WTC11 (cell line): ENCODE results near the gene GLIPR1. TPM values are rescaled to one million over a fixed set of nuclear protein-coding genes. Genes with fewer than 3 reads are reported as not detected.

ENCODE experiments used
- ATAC-seq: fragments of 200-7000 bp; cut with Tn5 transposase; 2 replicates; pipeline ENCODE4 v1.10.0; 2021; ENCODE audit warnings: mild to moderate bottlenecking, moderate library complexity
- CTCF ChIA-PET: fragments of 300-600 bp; sonication (Branson Sonifier 250); formaldehyde crosslinking; loops from one replicate; lab custom pipeline; 2021; ENCODE audit warnings: antibody characterized with exemption; lab: Charles Lee
- POLR2A ChIA-PET: fragments of 350-600 bp; sonication (Branson Sonifier 250); formaldehyde crosslinking; loops from one replicate; lab custom pipeline; 2021; ENCODE audit warnings: antibody characterized with exemption; lab: Charles Lee
- DNase-seq: peaks from one replicate; pipeline ENCODE4 v3.0.0; 2021; ENCODE audit warnings: low spot score
- H3K27ac Mint-ChIP-seq: 2 replicates; pipeline ENCODE4 v1.8.0; 2021; ENCODE audit warnings: mixed read lengths
- H3K27me3 Mint-ChIP-seq: 2 replicates; pipeline ENCODE4 v1.8.0; 2021; ENCODE audit warnings: low read depth, mild to moderate bottlenecking, moderate library complexity, mixed read lengths
- H3K36me3 Mint-ChIP-seq: 2 replicates; pipeline ENCODE4 v1.8.0; 2021; ENCODE audit warnings: mixed read lengths
- H3K4me1 Mint-ChIP-seq: 2 replicates; pipeline ENCODE4 v1.8.0; 2022; ENCODE audit warnings: mixed read lengths
- H3K4me3 Mint-ChIP-seq: 2 replicates; pipeline ENCODE4 v1.8.0; 2021; ENCODE audit warnings: mild to moderate bottlenecking, moderate library complexity, mixed read lengths
- H3K9me3 Mint-ChIP-seq: 2 replicates; pipeline ENCODE4 v1.8.0; 2021; ENCODE audit warnings: mixed read lengths
- ARID4B ChIP-seq: sonication (generic); formaldehyde crosslinking; IDR thresholded peaks from 2 replicates; pipeline ENCODE4 v1.8.0; 2023; ENCODE audit warnings: missing genetic modification reagents, mild to moderate bottlenecking, borderline replicate concordance
- CDX4 ChIP-seq: fragments of 250-450 bp; sonication (Bioruptor Pico); IDR thresholded peaks from 2 replicates; pipeline ENCODE4 v1.9.0; 2021; ENCODE audit warnings: moderate library complexity, mild to moderate bottlenecking, inconsistent platforms, borderline replicate concordance
- CREB1 ChIP-seq: sonication (generic); formaldehyde crosslinking; IDR thresholded peaks from 2 replicates; pipeline ENCODE4 v1.8.0; 2023; ENCODE audit warnings: mild to moderate bottlenecking, missing genetic modification reagents
- CTCF ChIP-seq: fragments of 200-600 bp; IDR thresholded peaks from 2 replicates; pipeline ENCODE4 v1.8.0; 2022; ENCODE audit warnings: antibody characterized with exemption
- ETV6 ChIP-seq: sonication (generic); formaldehyde crosslinking; IDR thresholded peaks from 2 replicates; pipeline ENCODE4 v1.8.1; 2022; ENCODE audit warnings: mild to moderate bottlenecking, missing genetic modification reagents
- FOXP4 ChIP-seq: sonication (generic); formaldehyde crosslinking; IDR thresholded peaks from 2 replicates; pipeline ENCODE4 v1.8.0; 2022; ENCODE audit warnings: mild to moderate bottlenecking, missing genetic modification reagents
- HMGA2 ChIP-seq: fragments of 250-450 bp; sonication (Bioruptor Pico); IDR thresholded peaks from 2 replicates; pipeline ENCODE4 v1.4.0; 2021; ENCODE audit warnings: mild to moderate bottlenecking, moderate library complexity
- IRF2 ChIP-seq: sonication (generic); formaldehyde crosslinking; IDR thresholded peaks from 2 replicates; pipeline ENCODE4 v1.8.0; 2022; ENCODE audit warnings: low read depth, missing genetic modification reagents, borderline replicate concordance
- KAT7 ChIP-seq: sonication (generic); formaldehyde crosslinking; IDR thresholded peaks from 2 replicates; pipeline ENCODE4 v1.8.1; 2023; ENCODE audit warnings: missing genetic modification reagents, mild to moderate bottlenecking, borderline replicate concordance
- MXD4 ChIP-seq: fragments of 250-450 bp; sonication (Bioruptor Pico); IDR thresholded peaks from 2 replicates; pipeline ENCODE4 v1.8.0; 2021; ENCODE audit warnings: mild to moderate bottlenecking, moderate library complexity, borderline replicate concordance
- ZNF121 ChIP-seq: sonication (generic); formaldehyde crosslinking; IDR thresholded peaks from 2 replicates; pipeline ENCODE4 v1.8.0; 2023; ENCODE audit warnings: missing genetic modification reagents
- ZNF232 ChIP-seq: sonication (generic); formaldehyde crosslinking; IDR thresholded peaks from 2 replicates; pipeline ENCODE4 v1.8.0; 2022; ENCODE audit warnings: mild to moderate bottlenecking, missing genetic modification reagents
- ZNF396 ChIP-seq: fragments of 250-450 bp; sonication (Bioruptor Pico); IDR thresholded peaks from 2 replicates; pipeline ENCODE4 v1.8.0; 2021; ENCODE audit warnings: mild to moderate bottlenecking, moderate library complexity, borderline replicate concordance
- ZNF423 ChIP-seq: fragments of 250-450 bp; sonication (Bioruptor Pico); IDR thresholded peaks from 2 replicates; pipeline ENCODE4 v2.1.2; 2022; ENCODE audit warnings: mild to moderate bottlenecking, moderate library complexity
- ZNF425 ChIP-seq: fragments of 250-450 bp; sonication (Bioruptor Pico); conservative IDR thresholded peaks from 2 replicates; pipeline ENCODE4 v1.9.0; 2021; ENCODE audit warnings: mild to moderate bottlenecking
- total RNA-seq: library from RNA; stranded (reverse); gene quantifications from 3 replicates; pipeline ENCODE4 v1.2.3, GENCODE V29; 2021
- TF ChIP-seq, protein P1 (sequence below): sonication (generic); formaldehyde crosslinking; IDR thresholded peaks from 2 replicates; pipeline ENCODE4 v1.8.0; 2022; ENCODE audit warnings: mild to moderate bottlenecking, missing genetic modification reagents
- TF ChIP-seq, protein P2 (sequence below): fragments of 250-450 bp; sonication (Bioruptor Pico); IDR thresholded peaks from 2 replicates; pipeline ENCODE4 v2.1.2; 2022; ENCODE audit warnings: mild to moderate bottlenecking, moderate library complexity
- TF ChIP-seq, protein P3 (sequence below): sonication (generic); formaldehyde crosslinking; IDR thresholded peaks from 2 replicates; pipeline ENCODE4 v1.8.0; 2022; ENCODE audit warnings: mild to moderate bottlenecking, missing genetic modification reagents

The GLIPR1 gene
- total RNA-seq, 1 experiment from 2014 or later = 0.28 TPM

GRCh38 chr12:75471902-75472890 lies 8.4 kb upstream of the GLIPR1 start:
- DNase-seq (no peak), ATAC-seq (no peak)
- peaks cover 16% of the 10 kb centered on the region for H3K4me1 Mint-ChIP-seq
- no peaks in the 10 kb centered on the region for H3K36me3 Mint-ChIP-seq
- H3K27ac Mint-ChIP-seq = no peak overlapping the region
- H3K27me3 Mint-ChIP-seq = no peaks in the 10 kb centered on the region
- no peak overlapping the region for H3K4me3 Mint-ChIP-seq
- CTCF ChIA-PET = no interaction called here
- POLR2A ChIA-PET = no interaction called here
- peaks cover 7% of the 10 kb centered on the region for H3K9me3 Mint-ChIP-seq
- TF ChIP-seq, protein P1, sequence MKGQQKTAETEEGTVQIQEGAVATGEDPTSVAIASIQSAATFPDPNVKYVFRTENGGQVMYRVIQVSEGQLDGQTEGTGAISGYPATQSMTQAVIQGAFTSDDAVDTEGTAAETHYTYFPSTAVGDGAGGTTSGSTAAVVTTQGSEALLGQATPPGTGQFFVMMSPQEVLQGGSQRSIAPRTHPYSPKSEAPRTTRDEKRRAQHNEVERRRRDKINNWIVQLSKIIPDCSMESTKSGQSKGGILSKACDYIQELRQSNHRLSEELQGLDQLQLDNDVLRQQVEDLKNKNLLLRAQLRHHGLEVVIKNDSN (CRISPR knock-in tag) = no peak

- Mint-ChIP-seq H3K27me3 (no peaks in the 10 kb centered on the region), H3K27ac (no peak overlapping the region), H3K4me1 (peaks cover 14% of the 10 kb centered on the region), H3K36me3 (no peaks in the 10 kb centered on the region), H3K9me3 (no peaks in the 10 kb centered on the region), H3K4me3 (no peak overlapping the region)
- CTCF ChIA-PET = interaction anchor here (1.0 to 1.6 kb wide), 3 partner anchors 10 to 83 kb away, joined by 4 to 5 read pairs (median 4); partner anchors contain the start of gene GLIPR1L2
- TF ChIP-seq ARID4B (CRISPR knock-in tag) (no peak), ZNF396 (CRISPR knock-in tag) (no peak), ZNF232 (CRISPR knock-in tag) (no peak), ZNF121 (CRISPR knock-in tag) (no peak), CTCF (no peak), ZNF423 (CRISPR knock-in tag) (no peak), ZNF425 (no peak), CREB1 (no peak), IRF2 (CRISPR knock-in tag) (no peak), KAT7 (CRISPR knock-in tag) (no peak), MXD4 (CRISPR knock-in tag) (no peak), FOXP4 (no peak), CDX4 (CRISPR knock-in tag) (no peak), ETV6 (no peak), HMGA2 (no peak)
- TF ChIP-seq, protein P2, sequence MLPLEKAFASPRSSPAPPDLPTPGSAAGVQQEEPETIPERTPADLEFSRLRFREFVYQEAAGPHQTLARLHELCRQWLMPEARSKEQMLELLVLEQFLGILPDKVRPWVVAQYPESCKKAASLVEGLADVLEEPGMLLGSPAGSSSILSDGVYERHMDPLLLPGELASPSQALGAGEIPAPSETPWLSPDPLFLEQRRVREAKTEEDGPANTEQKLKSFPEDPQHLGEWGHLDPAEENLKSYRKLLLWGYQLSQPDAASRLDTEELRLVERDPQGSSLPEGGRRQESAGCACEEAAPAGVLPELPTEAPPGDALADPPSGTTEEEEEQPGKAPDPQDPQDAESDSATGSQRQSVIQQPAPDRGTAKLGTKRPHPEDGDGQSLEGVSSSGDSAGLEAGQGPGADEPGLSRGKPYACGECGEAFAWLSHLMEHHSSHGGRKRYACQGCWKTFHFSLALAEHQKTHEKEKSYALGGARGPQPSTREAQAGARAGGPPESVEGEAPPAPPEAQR (CRISPR knock-in tag) = no peak
- TF ChIP-seq, protein P3, sequence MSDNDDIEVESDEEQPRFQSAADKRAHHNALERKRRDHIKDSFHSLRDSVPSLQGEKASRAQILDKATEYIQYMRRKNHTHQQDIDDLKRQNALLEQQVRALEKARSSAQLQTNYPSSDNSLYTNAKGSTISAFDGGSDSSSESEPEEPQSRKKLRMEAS (CRISPR knock-in tag) = no peak
- no peak for ATAC-seq
- POLR2A ChIA-PET = no interaction called here
- no peak for DNase-seq
Measured at GRCh38 chr12:75474116-75474515, 6.4 kb upstream of the GLIPR1 start.
